Loucy (cell line): Measurements from ENCODE around the gene SMOC2.

Source experiments
- H2AFZ ChIP-seq: fragments of 200-600 bp; sonication (generic); 2 replicates; pipeline ENCODE4 v1.6.0; 2016; ENCODE audit warnings: antibody characterized with exemption, mild to moderate bottlenecking, low read length, moderate library complexity
- H3F3A ChIP-seq: fragments of 200-600 bp; 2 replicates; pipeline ENCODE4 v1.6.0; 2016; ENCODE audit warnings: antibody characterized with exemption, low read depth, mild to moderate bottlenecking
- H3K27me3 ChIP-seq: fragments of 200-600 bp; sonication (generic); 2 replicates; pipeline ENCODE4 v1.6.1; 2014; ENCODE audit warnings: low read length, mild to moderate bottlenecking; ENCODE audit not compliant: insufficient read depth, poor library complexity, severe bottlenecking
- H3K36me3 ChIP-seq: fragments of 200-600 bp; sonication (generic); 2 replicates; pipeline ENCODE4 v1.6.1; 2016; ENCODE audit warnings: low read length; ENCODE audit not compliant: insufficient read depth
- H3K4me1 ChIP-seq: fragments of 200-600 bp; sonication (generic); 2 replicates; pipeline ENCODE4 v1.5.1; 2014; ENCODE audit warnings: low read length, mild to moderate bottlenecking; ENCODE audit not compliant: insufficient read depth, poor library complexity, severe bottlenecking
- H3K4me2 ChIP-seq: fragments of 200-600 bp; sonication (generic); 2 replicates; pipeline ENCODE4 v1.6.0; 2014; ENCODE audit warnings: antibody characterized with exemption, low read length, low read depth, mild to moderate bottlenecking; ENCODE audit not compliant: poor library complexity, severe bottlenecking
- H3K4me3 ChIP-seq: fragments of 200-600 bp; sonication (generic); 2 replicates; pipeline ENCODE4 v1.5.1; 2014; ENCODE audit warnings: low read length, mild to moderate bottlenecking, mixed read lengths; ENCODE audit not compliant: poor library complexity, severe bottlenecking
- H3K79me2 ChIP-seq: fragments of 200-600 bp; sonication (generic); 2 replicates; pipeline ENCODE4 v1.6.1; 2014; ENCODE audit warnings: low read length; ENCODE audit not compliant: insufficient read depth
- H3K9ac ChIP-seq: fragments of 200-600 bp; sonication (generic); 2 replicates; pipeline ENCODE4 v1.6.0; 2014; ENCODE audit warnings: mild to moderate bottlenecking, low read depth, low read length, moderate library complexity; ENCODE audit not compliant: poor library complexity, severe bottlenecking
- H3K9me2 ChIP-seq: fragments of 200-600 bp; sonication (generic); replicated peaks from 2 replicates; pipeline ENCODE4 v1.6.1; 2016; ENCODE audit warnings: low read depth, low read length, mixed read lengths
- H3K9me3 ChIP-seq: fragments of 200-600 bp; sonication (generic); 2 replicates; pipeline ENCODE4 v1.6.1; 2014; ENCODE audit warnings: mild to moderate bottlenecking, antibody characterized with exemption, low read length, low read depth; ENCODE audit not compliant: insufficient read depth
- H4K20me1 ChIP-seq: fragments of 200-600 bp; sonication (generic); 2 replicates; pipeline ENCODE4 v1.6.0; 2014; ENCODE audit warnings: antibody characterized with exemption, low read length, mild to moderate bottlenecking; ENCODE audit not compliant: insufficient read depth, poor library complexity, severe bottlenecking
- EZH2phosphoT487 ChIP-seq: fragments of 200-600 bp; IDR thresholded peaks from 2 replicates; pipeline ENCODE4 v1.6.1; 2018; ENCODE audit warnings: antibody characterized with exemption, mild to moderate bottlenecking, moderate library complexity, borderline replicate concordance
- TF ChIP-seq, protein P1 (sequence below): fragments of 200-600 bp; sonication (generic); conservative IDR thresholded peaks from 2 replicates; pipeline ENCODE4 v1.5.1; 2014; ENCODE audit warnings: mild to moderate bottlenecking, antibody characterized with exemption, low read length

The SMOC2 gene

DNA sequence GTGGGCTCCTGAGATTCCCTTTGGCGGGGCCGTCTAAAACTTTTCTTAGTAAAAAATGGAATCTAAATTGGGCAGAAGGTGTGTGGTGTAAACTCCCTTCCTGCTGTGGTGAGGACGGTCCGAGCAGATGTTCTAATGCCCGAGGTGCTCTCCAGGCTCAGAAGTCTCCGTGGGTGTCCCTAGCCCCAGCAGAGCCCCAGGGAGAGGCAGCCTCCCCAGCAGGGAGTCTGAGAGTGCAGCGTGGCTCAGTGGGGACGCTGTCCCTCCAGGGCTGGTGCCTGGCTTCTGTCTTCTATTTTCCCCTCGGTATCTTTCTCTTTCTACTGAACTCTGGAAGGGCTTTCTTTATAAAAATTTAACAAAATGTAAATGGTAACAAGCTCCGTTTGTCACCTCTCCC is 208.2 kb downstream of the SMOC2 start:
- TF ChIP-seq, protein P1, sequence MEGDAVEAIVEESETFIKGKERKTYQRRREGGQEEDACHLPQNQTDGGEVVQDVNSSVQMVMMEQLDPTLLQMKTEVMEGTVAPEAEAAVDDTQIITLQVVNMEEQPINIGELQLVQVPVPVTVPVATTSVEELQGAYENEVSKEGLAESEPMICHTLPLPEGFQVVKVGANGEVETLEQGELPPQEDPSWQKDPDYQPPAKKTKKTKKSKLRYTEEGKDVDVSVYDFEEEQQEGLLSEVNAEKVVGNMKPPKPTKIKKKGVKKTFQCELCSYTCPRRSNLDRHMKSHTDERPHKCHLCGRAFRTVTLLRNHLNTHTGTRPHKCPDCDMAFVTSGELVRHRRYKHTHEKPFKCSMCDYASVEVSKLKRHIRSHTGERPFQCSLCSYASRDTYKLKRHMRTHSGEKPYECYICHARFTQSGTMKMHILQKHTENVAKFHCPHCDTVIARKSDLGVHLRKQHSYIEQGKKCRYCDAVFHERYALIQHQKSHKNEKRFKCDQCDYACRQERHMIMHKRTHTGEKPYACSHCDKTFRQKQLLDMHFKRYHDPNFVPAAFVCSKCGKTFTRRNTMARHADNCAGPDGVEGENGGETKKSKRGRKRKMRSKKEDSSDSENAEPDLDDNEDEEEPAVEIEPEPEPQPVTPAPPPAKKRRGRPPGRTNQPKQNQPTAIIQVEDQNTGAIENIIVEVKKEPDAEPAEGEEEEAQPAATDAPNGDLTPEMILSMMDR = no peak
- TF ChIP-seq EZH2phosphoT487 = no peak
- Histone ChIP-seq H3K9me3 (peaks cover 41% of the 10 kb centered on the region; the same call in 1 of the 2 replicates), H3K36me3 (no peaks in the 10 kb centered on the region), H3K9me2 (no peaks in the 10 kb centered on the region), H3K9ac (no peak overlapping the region), H3K4me3 (no peak overlapping the region), H4K20me1 (no peaks in the 10 kb centered on the region), H3K4me1 (no peaks in the 10 kb centered on the region), H3K27me3 (no peaks in the 10 kb centered on the region), H3F3A (no peaks in the 10 kb centered on the region), H2AFZ (no peak overlapping the region), H3K79me2 (no peaks in the 10 kb centered on the region), H3K4me2 (no peak overlapping the region)

DNA sequence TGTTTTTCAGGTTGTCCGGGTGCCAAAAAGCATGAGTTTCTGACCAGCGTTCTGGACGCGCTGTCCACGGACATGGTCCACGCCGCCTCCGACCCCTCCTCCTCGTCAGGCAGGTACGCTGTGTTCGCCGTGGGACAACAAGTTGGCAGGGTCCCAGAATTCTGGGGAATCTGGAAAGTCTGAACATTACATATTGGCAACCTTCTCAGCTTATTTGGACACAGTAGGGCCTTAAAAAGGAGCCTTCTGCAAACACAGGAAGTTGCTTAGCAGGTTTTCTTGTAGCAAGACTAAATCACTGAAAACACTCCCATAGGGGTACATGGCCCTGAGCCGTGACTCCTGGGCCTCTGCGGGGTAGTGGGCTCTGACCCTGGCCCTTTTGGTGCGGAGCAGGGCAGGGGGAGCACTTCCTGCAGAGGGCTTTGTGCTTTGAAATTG is 209.7 kb downstream of the SMOC2 start:
- Histone ChIP-seq H3K4me3 (no peak overlapping the region), H3F3A (no peaks in the 10 kb centered on the region), H3K27me3 (no peaks in the 10 kb centered on the region), H3K9me3 (peaks cover 37% of the 10 kb centered on the region; the same call in 1 of the 2 replicates), H2AFZ (no peak overlapping the region), H4K20me1 (no peaks in the 10 kb centered on the region), H3K9me2 (no peaks in the 10 kb centered on the region), H3K79me2 (no peaks in the 10 kb centered on the region), H3K4me1 (no peaks in the 10 kb centered on the region), H3K36me3 (no peaks in the 10 kb centered on the region), H3K9ac (no peak overlapping the region), H3K4me2 (no peak overlapping the region)
- TF ChIP-seq, protein P1 = no peak
- TF ChIP-seq EZH2phosphoT487 = no peak

DNA sequence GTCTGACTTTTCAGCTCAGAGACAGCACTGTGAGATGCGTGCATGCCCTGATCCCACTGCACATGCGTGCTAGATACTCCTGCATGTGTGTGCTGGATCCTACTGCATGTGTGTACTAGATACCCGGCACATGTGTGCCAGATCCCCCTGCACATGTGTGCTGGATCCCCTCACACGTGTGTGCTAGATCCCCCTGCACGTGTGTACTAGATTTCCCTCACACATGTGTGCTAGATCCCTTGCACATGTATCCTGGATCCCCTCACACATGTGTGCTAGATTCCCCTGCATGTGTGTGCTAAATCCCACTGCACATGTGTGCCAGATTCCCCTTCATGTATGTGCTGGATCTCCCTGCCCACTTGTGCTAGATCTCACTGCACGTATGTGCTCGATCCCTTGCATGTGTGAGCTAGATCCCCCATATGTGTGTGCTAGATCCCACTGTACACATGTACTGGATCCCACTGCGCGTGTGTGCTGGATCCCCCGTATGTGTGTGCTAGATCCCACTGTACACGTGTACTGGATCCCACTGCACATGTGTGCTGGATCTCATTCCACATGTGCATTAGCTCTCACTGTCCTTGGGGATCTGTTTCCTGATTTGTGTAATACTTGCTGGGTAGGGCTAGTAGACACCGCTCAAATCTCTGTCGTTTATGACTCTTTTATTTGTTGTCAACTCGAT is 214.6 kb downstream of the SMOC2 start:
- Histone ChIP-seq H3K4me1 (no peaks in the 10 kb centered on the region), H3F3A (no peaks in the 10 kb centered on the region), H4K20me1 (no peaks in the 10 kb centered on the region), H3K9me3 (peaks cover 30% of the 10 kb centered on the region; the same call in 1 of the 2 replicates), H2AFZ (no peak overlapping the region), H3K9me2 (no peaks in the 10 kb centered on the region), H3K79me2 (no peaks in the 10 kb centered on the region), H3K4me3 (no peak overlapping the region), H3K27me3 (no peaks in the 10 kb centered on the region), H3K36me3 (no peaks in the 10 kb centered on the region), H3K4me2 (no peak overlapping the region), H3K9ac (no peak overlapping the region)
- TF ChIP-seq EZH2phosphoT487 = no peak
- TF ChIP-seq, protein P1 = no peak
